ENCODE data around the gene HES7.
A peak's percentile ranks its signal among the peaks of the same experiment; 100 is the strongest.

Gene HES7

DNA sequence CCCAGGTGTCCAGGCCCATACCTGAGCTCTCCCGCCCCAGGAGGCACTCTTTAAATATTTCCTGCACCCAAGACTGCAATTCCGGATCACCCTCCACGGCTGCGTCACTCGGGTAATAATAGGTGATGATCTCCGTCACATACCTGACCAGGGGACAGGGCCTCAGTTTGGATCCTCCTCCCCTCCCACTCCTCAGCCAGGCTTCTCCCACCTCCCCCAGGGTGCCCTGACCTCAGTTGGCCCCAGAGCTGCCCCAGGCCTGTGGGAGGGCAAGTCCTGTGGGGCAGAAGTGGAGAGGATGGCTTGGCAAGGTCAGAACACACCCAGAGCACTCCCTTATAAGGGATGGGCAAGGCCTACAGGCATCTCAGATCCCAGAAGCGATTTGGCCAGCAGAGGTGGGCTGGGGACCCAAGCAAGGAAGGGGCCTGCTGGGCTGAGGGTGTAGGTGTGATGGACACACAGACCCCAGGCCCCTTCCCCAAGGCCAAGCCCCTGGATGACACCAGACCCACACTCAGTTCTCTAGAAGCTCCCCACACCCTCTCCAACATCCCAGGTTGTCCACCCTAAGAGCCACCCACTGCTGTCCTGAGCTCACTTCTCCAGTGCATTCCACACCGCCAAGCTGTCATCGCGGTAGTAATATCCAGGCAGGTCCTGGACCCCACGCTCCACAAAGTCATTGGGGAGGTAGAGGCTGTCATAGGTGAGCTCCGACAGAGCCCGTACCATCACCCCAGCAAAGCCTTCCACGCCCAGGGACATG, 48.1 kb downstream of the HES7 start:
- no peak overlapping the region for H3K4me3 ChIP-seq (ENCODE audit: low read depth, low read length)
- no peak for DNase-seq (ENCODE audit: low read depth)
- TF ChIP-seq, protein P1, sequence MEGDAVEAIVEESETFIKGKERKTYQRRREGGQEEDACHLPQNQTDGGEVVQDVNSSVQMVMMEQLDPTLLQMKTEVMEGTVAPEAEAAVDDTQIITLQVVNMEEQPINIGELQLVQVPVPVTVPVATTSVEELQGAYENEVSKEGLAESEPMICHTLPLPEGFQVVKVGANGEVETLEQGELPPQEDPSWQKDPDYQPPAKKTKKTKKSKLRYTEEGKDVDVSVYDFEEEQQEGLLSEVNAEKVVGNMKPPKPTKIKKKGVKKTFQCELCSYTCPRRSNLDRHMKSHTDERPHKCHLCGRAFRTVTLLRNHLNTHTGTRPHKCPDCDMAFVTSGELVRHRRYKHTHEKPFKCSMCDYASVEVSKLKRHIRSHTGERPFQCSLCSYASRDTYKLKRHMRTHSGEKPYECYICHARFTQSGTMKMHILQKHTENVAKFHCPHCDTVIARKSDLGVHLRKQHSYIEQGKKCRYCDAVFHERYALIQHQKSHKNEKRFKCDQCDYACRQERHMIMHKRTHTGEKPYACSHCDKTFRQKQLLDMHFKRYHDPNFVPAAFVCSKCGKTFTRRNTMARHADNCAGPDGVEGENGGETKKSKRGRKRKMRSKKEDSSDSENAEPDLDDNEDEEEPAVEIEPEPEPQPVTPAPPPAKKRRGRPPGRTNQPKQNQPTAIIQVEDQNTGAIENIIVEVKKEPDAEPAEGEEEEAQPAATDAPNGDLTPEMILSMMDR (IDR thresholded peaks at IDR 0.05; ENCODE audit: low read depth, low read length, missing control alignments) = no peak

DNA sequence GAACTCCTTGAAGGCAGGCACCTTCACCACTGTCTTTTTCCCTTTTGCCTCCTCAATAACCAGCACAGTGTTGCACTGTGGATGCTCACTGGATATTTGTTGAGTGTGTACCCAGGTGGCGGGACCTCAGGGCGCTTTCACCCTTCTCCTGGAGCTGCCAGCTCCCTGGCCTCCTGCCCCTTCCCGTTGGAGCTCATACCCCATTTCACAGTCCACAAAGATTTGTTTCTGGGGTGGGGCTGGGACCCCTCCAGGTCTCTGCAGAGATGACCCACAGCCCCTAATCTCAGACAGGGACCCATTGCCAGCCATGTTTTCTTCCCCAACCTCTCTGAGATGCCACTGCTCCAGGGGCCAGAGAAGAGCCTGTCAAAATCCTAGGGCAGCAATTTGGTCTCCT, 48.8 kb downstream of the HES7 start:
- no peak for DNase-seq (ENCODE audit: low read depth)
- H3K4me3 ChIP-seq (ENCODE audit: low read depth, low read length) = no peak overlapping the region
- TF ChIP-seq, protein P1 (IDR thresholded peaks at IDR 0.05; ENCODE audit: low read depth, low read length, missing control alignments) = no peak

DNA sequence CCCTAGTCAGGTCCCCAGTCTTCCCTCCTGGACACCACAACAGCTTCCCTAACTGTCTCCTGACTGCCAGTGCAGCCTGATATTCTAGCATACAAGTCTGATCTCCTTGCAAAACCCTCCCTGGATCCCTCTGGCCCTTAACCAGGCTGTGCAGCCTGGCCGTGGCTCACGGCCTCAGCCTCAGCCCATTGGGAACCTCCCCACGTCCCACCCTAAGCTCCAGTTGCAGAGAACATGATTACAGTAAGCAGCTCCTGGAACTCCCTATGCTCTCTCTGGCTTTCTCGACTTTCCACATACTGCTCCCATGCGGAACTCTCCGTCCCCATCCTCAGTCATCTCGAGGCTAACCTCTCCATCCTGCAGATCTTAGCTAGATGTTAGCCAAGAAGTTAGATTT, 49.4 kb downstream of the HES7 start:
- DNase-seq (ENCODE audit: low read depth) = no peak
- H3K4me3 ChIP-seq (ENCODE audit: low read depth, low read length) = no peak overlapping the region
- TF ChIP-seq, protein P1 (IDR thresholded peaks at IDR 0.05; ENCODE audit: low read depth, low read length, missing control alignments) = no peak

DNA sequence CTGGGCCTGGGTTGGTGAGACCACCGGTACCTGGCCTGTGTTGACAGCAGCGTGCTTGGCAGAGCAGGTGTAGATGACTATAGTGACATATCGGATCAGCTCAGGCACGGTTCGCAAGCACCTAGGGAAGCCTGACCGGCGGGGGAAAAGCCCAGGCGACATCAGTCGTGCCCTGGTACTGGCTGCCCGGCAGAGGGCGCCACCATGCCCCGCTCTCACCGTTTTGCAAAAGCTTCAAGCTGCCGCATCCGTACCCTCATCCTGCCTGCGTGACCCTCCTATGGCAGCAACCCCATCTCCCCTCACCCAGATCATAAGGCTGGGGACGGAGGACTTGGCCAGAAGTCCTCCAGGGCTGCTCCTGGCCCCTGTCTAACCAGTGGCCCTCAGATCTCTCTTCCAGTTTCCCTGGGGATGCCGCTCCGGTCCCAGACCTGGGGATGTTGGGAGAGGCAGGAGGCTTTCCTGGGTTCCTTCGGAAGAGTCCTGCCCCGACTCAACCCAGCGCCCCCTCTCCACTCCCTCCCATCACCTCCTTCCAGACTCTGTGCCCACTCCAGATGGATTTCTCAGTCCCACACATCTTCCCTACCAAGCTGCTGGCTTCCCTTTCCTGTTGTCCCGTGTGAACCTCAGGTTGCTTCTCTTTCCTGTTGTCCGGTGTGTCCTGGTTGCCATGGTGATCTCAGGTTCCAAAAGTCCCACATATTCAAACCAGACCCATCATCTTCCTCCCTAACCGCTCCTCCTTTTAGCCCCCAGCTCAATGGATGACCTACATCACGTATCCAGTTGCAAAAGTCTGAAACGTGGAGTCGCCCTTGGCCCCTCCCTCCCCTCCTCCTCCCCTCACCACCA, 50.0 kb downstream of the HES7 start:
- peak; percentile 42 for DNase-seq (ENCODE audit: low read depth)
- H3K4me3 ChIP-seq (ENCODE audit: low read depth, low read length) = no peak overlapping the region
- TF ChIP-seq, protein P1 (IDR thresholded peaks at IDR 0.05; ENCODE audit: low read depth, low read length, missing control alignments) = peak; percentile 99

DNA sequence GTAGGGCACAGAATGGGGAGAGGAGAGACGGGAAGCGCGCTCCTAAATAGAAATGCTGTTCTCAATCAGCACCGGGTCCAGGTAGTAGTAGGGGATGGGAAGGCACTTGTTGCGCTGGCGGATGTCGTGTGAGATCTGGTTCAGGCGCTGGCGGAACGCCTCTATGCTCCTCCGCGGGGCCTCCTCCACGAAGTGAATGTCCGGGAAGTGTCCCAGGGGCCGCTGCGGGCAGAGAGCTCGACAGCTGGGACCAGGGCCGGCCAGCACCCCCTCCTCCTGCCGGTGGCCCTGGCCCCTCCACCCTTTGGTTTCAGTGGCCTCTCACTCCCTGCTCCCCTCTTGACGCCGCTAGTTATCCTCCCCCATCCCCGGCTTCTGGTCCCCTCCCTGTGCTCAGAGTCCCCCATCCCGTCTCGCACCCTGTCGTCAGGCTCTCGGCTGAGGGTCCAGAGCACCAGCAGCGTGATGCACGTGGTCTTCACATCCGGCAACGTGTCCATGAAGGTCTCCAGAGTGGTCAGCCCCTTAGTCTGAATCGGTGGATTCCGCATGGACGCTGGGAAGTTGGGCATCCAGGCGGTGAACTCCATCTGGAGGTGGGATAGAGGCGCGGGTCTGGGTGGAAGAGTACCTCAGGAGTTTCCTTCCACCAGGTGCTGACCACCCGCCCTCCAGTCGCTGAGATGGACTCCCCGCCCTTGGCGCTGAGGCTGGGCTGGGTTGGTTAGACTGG, 51.0 kb downstream of the HES7 start:
- TF ChIP-seq, protein P1 (IDR thresholded peaks at IDR 0.05; ENCODE audit: low read depth, low read length, missing control alignments) = no peak
- DNase-seq (ENCODE audit: low read depth) = no peak
- H3K4me3 ChIP-seq (ENCODE audit: low read depth, low read length) = no peak overlapping the region

DNA sequence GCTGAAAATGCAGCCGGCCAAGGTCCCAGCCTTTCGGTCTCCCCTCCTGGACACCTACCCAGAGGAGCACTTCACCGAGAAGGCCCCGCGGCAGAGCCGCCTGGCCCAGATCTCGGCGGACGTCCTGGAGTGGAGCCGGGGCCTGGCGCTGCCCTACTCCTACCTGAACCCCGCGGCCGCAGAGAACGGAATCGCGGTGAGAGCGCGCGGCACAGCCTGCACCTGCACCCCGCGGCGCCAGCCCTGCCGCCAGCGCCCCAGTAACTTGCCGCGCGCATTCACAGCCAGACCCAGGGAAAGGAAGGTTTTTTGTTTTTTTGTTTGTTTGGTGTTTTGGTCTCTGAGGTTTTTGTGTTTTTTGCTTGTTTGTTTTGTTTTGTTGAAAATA, 51.6 kb downstream of the HES7 start:
- TF ChIP-seq, protein P1 (IDR thresholded peaks at IDR 0.05; ENCODE audit: low read depth, low read length, missing control alignments) = no peak
- no peak for DNase-seq (ENCODE audit: low read depth)
- no peak overlapping the region for H3K4me3 ChIP-seq (ENCODE audit: low read depth, low read length)

Data from GM12864 (cell line).